ENCODE results near the gene SMIM13. TPM values are rescaled to one million over a fixed set of nuclear protein-coding genes. Genes with fewer than 3 reads are reported as not detected.

The SMIM13 gene
- 1 to 10 TPM; 5.3 to 7.8 (median 7.1) TPM for total RNA-seq

DNA sequence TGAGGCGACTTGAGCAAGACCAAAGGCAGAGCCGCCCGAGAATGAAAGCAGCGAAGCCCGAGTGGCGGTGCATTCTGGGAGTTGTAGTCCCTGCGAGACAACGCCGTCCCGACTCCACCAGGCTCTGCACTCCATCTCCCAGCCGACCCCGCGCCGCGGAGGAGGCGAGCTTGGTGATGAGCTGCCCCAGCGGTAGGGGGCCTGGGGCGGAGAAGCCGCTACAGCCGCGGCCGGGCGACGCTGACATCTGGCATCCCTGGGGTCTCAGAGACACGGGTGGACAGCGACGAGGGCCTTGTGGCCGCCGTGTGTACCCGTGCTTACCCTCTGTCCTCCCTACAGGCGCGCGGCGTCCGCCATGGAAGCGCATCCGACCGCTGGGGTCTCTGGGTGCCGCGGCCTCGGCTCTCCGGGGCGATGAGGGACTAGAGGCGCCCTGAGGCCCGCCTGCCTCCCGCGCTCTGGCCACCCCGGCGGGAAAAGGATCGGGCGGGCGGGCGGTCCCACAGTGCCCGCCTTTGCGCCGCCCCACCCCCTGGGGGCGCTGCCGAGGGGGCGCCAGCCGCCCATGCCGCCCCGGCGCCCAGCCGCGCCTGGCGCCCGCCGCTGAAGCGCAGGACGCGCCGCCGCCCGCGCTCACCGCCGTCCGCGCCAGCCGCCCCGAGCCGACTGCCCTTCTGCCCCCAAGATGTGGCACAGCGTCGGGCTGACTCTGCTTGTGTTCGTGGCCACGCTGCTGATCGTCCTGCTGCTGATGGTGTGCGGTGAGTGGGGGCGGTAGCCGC, at the start of gene SMIM13:
Gene SMIM13 (plus strand): TSS at position 209 of the 785 bp plus-strand sequence. CDS start 480 bp downstream, at position 689.
- Histone ChIP-seq H3K36me3 (no peaks in the 10 kb centered on the region), H3K27me3 (no peaks in the 10 kb centered on the region), H3K4me3 (replicated peaks in 1 of 3) (peak within 1 kb of the TSS; percentile 7 to 77 (median 63)), H3K27ac (peak within 1 kb of the TSS; percentile 90 to 98 (median 94)), H3K9me3 (no peaks in the 10 kb centered on the region), H3K4me1 (peaks cover 10 to 16% of the 10 kb centered on the region in 2 donors)
- DNase-seq, result peak; percentile 97 to 98
- TF ChIP-seq, protein P1, sequence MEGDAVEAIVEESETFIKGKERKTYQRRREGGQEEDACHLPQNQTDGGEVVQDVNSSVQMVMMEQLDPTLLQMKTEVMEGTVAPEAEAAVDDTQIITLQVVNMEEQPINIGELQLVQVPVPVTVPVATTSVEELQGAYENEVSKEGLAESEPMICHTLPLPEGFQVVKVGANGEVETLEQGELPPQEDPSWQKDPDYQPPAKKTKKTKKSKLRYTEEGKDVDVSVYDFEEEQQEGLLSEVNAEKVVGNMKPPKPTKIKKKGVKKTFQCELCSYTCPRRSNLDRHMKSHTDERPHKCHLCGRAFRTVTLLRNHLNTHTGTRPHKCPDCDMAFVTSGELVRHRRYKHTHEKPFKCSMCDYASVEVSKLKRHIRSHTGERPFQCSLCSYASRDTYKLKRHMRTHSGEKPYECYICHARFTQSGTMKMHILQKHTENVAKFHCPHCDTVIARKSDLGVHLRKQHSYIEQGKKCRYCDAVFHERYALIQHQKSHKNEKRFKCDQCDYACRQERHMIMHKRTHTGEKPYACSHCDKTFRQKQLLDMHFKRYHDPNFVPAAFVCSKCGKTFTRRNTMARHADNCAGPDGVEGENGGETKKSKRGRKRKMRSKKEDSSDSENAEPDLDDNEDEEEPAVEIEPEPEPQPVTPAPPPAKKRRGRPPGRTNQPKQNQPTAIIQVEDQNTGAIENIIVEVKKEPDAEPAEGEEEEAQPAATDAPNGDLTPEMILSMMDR (IDR thresholded peaks at IDR 0.05), result peak in 5 of 6 experiments; percentile 33 to 77 (median 62)
- peak; percentile 56 to 87 for TF ChIP-seq POLR2A (IDR thresholded peaks at IDR 0.05)
- WGBS, 2 donors, result 0 to 1% methylated on average over 14 to 28 of the region's 90 CpGs
- intact Hi-C loops (cut with DNase I), result no loop called here

DNA sequence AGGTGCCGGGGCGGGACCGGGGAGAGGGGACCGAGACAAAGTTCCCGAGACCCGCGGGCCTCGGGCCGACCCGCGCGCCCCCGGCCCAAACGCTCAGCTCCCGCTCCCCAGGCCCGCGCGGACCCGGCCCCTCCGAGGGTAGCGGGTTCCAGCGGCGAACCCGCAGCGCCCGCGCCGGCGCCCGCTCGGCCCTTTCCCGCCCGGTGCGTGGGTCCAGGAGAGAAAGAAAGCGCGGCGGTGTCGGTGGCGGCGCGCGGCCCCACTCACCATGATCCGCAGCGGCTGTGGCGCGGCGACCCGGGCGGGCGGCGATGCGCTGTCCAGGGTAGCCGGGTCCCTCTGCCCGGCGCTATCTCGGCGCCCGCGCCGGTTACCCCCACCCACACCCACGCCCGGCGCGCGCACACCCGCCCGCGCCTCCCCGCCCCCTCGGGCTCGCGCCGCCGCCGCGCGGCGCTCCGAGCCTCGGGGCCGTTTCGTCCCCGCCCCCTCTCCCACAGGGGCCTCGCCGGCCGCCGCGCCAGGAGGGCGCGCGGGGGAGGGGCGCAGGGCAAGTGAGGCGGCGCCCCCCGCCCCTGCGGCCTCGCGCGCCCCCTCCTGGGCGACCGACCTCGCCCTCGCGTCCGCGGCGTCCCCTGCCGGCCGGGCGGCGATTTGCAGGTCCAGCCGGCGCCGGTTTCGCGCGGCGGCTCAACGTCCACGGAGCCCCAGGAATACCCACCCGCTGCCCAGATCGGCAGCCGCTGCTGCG, 49.5 kb upstream of the SMIM13 start, which contains the start of gene ELOVL2:
Gene ELOVL2 (minus strand): TSS at position 345 of the 751 bp plus-strand sequence. CDS start 75 bp downstream, at position 270.
- peaks cover 6% of the 10 kb centered on the region for H3K27me3 ChIP-seq
- no peak for TF ChIP-seq POLR2A (IDR thresholded peaks at IDR 0.05)
- TF ChIP-seq, protein P1 (IDR thresholded peaks at IDR 0.05), result peak in 2 of 6 experiments; percentile 28 to 45
- no peaks in the 10 kb centered on the region for H3K36me3 ChIP-seq
- DNase-seq, result peak; percentile 14 to 20
- intact Hi-C loops (cut with DNase I), result no loop called here
- peak within 1 kb of the TSS; percentile 14 to 39 (median 22) for H3K4me3 ChIP-seq (replicated peaks in 1 of 3)
- WGBS, 2 donors, result 0% methylated on average over 4 of the region's 124 CpGs; no CpG with 5 or more reads in 1 of the 2 donors
- H3K27ac ChIP-seq, result no peak within 1 kb of the TSS
- H3K4me1 ChIP-seq, result peaks cover 3 to 11% of the 10 kb centered on the region in 2 donors
- H3K9me3 ChIP-seq, result no peaks in the 10 kb centered on the region

DNA sequence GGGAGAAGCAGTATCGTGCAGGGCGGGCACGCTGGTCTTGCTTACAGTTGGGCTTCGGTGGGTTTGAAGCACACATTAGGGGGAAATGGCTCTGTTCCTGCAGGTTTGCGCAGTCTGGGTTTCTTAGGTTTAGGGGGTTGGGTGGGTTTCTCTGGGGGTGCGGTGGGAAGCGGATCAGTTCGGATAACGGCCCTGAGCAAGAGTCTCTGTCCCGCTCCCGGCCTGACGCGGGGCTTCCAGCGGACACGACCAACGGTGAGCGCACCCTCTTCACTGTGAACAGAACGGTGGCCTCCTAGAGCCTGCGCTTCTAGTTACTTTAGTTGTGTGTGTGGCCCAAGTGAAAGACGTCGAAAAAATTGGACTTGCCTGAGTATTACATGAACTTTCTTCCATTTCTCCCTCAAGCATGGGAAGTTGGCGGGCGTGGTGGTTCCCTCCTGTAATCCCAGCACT, 48.9 kb upstream of the SMIM13 start:
- Histone ChIP-seq H3K27ac (no peak overlapping the region), H3K36me3 (no peaks in the 10 kb centered on the region), H3K9me3 (no peaks in the 10 kb centered on the region), H3K27me3 (peaks cover 6% of the 10 kb centered on the region), H3K4me1 (peaks cover 3 to 11% of the 10 kb centered on the region in 2 donors), H3K4me3 (replicated peaks in 1 of 3) (no peak overlapping the region)
- TF ChIP-seq POLR2A (IDR thresholded peaks at IDR 0.05), result no peak
- TF ChIP-seq, protein P1 (IDR thresholded peaks at IDR 0.05), result no peak
- 29 to 52% methylated on average over 11 to 21 of the region's 23 CpGs for WGBS, 2 donors
- DNase-seq, result no peak
- intact Hi-C loops (cut with DNase I), result no loop called here

DNA sequence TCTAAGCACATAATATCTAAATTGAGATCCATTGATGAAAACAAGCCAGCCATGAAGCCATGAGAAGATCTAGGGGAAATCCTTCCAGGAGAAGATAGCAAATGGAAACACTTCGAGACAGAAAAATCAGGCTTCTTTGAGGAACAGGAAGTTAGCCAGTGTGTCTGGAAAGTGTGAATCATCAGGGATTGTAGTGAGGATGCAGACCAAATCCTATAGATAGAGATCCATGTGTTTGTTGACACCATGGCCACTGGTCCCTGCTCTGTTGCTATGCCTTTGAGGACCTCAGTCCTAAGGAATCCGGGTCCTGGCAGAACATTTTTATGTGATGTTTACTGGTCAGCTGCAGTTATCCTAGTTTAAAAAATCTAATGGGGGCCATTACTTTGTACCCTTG, 42.9 kb upstream of the SMIM13 start:
- H3K27me3 ChIP-seq, result no peaks in the 10 kb centered on the region
- H3K36me3 ChIP-seq, result no peaks in the 10 kb centered on the region
- 64 to 81% methylated on average over 2 of the region's 2 CpGs for WGBS, 2 donors
- H3K4me1 ChIP-seq, result no peaks in the 10 kb centered on the region
- no peak overlapping the region for H3K27ac ChIP-seq
- H3K4me3 ChIP-seq (replicated peaks in 1 of 3), result no peak overlapping the region
- no peaks in the 10 kb centered on the region for H3K9me3 ChIP-seq
- TF ChIP-seq, protein P1 (IDR thresholded peaks at IDR 0.05), result no peak
- no peak for TF ChIP-seq POLR2A (IDR thresholded peaks at IDR 0.05)
- no peak for DNase-seq
- intact Hi-C loops (cut with DNase I), result no loop called here
